ENCODE results near the gene POMGNT1. TPM values are rescaled to one million over a fixed set of nuclear protein-coding genes. Genes with fewer than 3 reads are reported as not detected.

Gene POMGNT1
- total and polyA plus RNA-seq, 4 donors, result 34.6 to 70.2 (median 44.7) TPM

DNA sequence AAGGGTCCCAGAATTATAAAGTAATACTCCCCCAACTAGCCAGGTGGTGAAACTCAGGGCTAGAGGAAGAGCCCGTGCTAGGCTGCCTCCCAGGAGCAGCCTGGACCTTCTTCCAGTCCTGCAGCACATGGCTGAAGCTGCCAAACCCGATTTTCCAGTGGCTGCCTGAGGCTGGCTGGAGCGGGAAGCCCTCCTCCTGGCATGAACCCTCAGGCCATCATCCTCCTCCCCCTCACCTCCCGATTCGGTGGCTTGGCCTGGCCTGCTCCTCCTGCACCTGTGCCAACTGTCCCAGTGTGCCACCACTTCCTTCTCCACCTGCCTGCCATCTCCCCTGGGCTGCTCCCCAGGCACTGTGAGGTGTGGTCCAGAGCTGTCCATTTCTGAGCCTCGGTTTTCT lies 26.4 kb downstream of the POMGNT1 start:
- Histone ChIP-seq H3K4me1 (ENCODE audit: control insufficient read depth in 5 of 5, insufficient read depth in 5 of 5, low read length in 5 of 5) (peaks cover 0 to 36% (median 4%) of the 10 kb centered on the region in 5 donors), H3K27ac (ENCODE audit: low read depth in 1 of 2, low read length in 1 of 2) (peak overlapping the region in 1 of 2 donors; percentile 84)
- no peak for ATAC-seq (ENCODE audit: insufficient read depth, low FRiP score)

DNA sequence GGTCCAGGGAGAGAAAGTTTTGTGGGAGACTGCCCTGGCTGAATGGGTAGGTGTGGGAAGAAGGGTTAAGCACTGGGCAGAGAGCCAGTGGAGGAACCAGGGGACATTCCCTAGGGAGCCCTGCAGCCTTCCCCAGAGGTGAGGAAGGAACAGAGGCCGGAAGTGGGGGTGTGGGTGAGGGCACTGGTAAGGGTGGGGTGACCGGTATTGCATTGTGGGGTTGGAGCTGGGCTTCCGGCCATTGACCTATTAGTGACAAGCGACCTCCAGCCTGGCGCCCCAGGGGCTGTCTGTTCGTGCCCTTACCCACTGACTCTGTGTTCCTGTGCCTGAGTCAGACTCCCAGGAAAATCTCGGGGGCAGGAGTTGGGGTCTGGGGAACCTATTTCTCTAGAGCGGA lies 26.9 kb downstream of the POMGNT1 start:
- no peak overlapping the region for H3K4me3 ChIP-seq
- H3K9me3 ChIP-seq (ENCODE audit: control insufficient read depth in 4 of 4, insufficient read depth in 3 of 4, low read length in 3 of 4), result no peaks in the 10 kb centered on the region
- no peaks in the 10 kb centered on the region for H3K27me3 ChIP-seq (ENCODE audit: control insufficient read depth in 3 of 3, insufficient read depth in 3 of 3, low read length in 2 of 3)
- DNase-seq, result no peak
- ATAC-seq (ENCODE audit: insufficient read depth, low FRiP score), result no peak
- TF ChIP-seq, protein P1, sequence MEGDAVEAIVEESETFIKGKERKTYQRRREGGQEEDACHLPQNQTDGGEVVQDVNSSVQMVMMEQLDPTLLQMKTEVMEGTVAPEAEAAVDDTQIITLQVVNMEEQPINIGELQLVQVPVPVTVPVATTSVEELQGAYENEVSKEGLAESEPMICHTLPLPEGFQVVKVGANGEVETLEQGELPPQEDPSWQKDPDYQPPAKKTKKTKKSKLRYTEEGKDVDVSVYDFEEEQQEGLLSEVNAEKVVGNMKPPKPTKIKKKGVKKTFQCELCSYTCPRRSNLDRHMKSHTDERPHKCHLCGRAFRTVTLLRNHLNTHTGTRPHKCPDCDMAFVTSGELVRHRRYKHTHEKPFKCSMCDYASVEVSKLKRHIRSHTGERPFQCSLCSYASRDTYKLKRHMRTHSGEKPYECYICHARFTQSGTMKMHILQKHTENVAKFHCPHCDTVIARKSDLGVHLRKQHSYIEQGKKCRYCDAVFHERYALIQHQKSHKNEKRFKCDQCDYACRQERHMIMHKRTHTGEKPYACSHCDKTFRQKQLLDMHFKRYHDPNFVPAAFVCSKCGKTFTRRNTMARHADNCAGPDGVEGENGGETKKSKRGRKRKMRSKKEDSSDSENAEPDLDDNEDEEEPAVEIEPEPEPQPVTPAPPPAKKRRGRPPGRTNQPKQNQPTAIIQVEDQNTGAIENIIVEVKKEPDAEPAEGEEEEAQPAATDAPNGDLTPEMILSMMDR (IDR thresholded peaks at IDR 0.05; ENCODE audit: control extremely low read depth, extremely low read depth), result no peak
- peak overlapping the region in 1 of 2 donors; percentile 84 for H3K27ac ChIP-seq (ENCODE audit: low read depth in 1 of 2, low read length in 1 of 2)
- peaks cover 0 to 38% (median 4%) of the 10 kb centered on the region in 5 donors for H3K4me1 ChIP-seq (ENCODE audit: control insufficient read depth in 5 of 5, insufficient read depth in 5 of 5, low read length in 5 of 5)
- 56 to 67% methylated on average over 8 of the region's 8 CpGs for WGBS, 2 donors
- no peaks in the 10 kb centered on the region for H3K36me3 ChIP-seq (ENCODE audit: control insufficient read depth in 4 of 4, insufficient read depth in 4 of 4, low read length in 4 of 4)
- H3K9ac ChIP-seq (ENCODE audit: insufficient read depth in 1 of 2, low read length in 2 of 2), result no peak overlapping the region

More for the DNA sequence above, 26.4 kb downstream of the POMGNT1 start:
- Histone ChIP-seq H3K9me3 (ENCODE audit: control insufficient read depth in 4 of 4, insufficient read depth in 3 of 4, low read length in 3 of 4) (no peaks in the 10 kb centered on the region), H3K27me3 (ENCODE audit: control insufficient read depth in 3 of 3, insufficient read depth in 3 of 3, low read length in 2 of 3) (no peaks in the 10 kb centered on the region), H3K9ac (ENCODE audit: insufficient read depth in 1 of 2, low read length in 2 of 2) (no peak overlapping the region), H3K36me3 (ENCODE audit: control insufficient read depth in 4 of 4, insufficient read depth in 4 of 4, low read length in 4 of 4) (no peaks in the 10 kb centered on the region), H3K4me3 (no peak overlapping the region)
- WGBS, 2 donors, result 41 to 68% methylated on average over 6 of the region's 6 CpGs
- peak; percentile 49 to 80 (median 76) for DNase-seq
- TF ChIP-seq, protein P1 (IDR thresholded peaks at IDR 0.05; ENCODE audit: control extremely low read depth, extremely low read depth), result no peak

DNA sequence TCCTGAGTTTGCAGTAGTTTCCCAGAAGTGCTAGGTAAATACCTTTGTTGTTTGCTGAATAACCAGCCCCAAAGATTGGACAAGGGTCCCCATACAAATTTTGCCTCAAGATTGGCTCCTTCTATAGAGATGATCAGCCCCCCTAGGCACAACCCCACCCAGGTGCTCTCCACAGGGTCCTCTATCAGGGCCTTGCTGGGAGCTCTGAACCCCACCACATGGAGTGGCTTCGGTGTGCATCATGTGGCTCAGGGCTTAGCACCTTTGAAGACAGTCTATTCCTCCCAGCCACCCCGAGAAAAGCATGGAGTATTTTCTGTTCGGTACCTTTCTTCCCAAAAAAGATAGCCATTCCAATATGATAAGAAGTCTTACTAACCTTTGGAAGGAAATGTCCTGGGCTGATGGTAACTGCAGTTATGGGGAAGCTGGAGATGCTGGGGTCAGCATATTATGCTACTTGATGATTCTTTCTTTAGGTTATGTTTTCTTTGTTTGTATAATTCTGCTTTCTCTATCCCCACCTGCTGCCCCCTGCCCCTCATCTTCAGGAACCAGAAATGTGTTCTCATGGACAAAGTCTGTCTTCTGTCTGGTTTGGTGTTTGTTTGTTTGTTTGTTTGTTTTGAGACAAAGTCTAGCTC lies 28.3 kb downstream of the POMGNT1 start:
- peak overlapping the region in 1 of 2 donors; percentile 54 for H3K27ac ChIP-seq (ENCODE audit: low read depth in 1 of 2, low read length in 1 of 2)
- DNase-seq (no peak), ATAC-seq (ENCODE audit: insufficient read depth, low FRiP score) (no peak)
- H3K36me3 ChIP-seq (ENCODE audit: control insufficient read depth in 4 of 4, insufficient read depth in 4 of 4, low read length in 4 of 4), result no peaks in the 10 kb centered on the region
- no peaks in the 10 kb centered on the region for H3K9me3 ChIP-seq (ENCODE audit: control insufficient read depth in 4 of 4, insufficient read depth in 3 of 4, low read length in 3 of 4)
- no peak overlapping the region for H3K4me3 ChIP-seq
- no peak overlapping the region for H3K9ac ChIP-seq (ENCODE audit: insufficient read depth in 1 of 2, low read length in 2 of 2)
- TF ChIP-seq, protein P1 (IDR thresholded peaks at IDR 0.05; ENCODE audit: control extremely low read depth, extremely low read depth), result no peak
- H3K27me3 ChIP-seq (ENCODE audit: control insufficient read depth in 3 of 3, insufficient read depth in 3 of 3, low read length in 2 of 3), result no peaks in the 10 kb centered on the region
- 90 to 95% methylated on average over 3 of the region's 3 CpGs for WGBS, 2 donors
- peaks cover 0 to 33% (median 4%) of the 10 kb centered on the region in 5 donors for H3K4me1 ChIP-seq (ENCODE audit: control insufficient read depth in 5 of 5, insufficient read depth in 5 of 5, low read length in 5 of 5)

All from lung (tissue), 12 donors.